HCT116 (cell line): ENCODE data around the gene FMOD. TPM values are rescaled to one million over a fixed set of nuclear protein-coding genes. Genes with fewer than 3 reads are reported as not detected.

Experiments
- CEBPB ChIP-seq: IDR thresholded peaks from 2 replicates; pipeline ENCODE4 v1.6.1; 2012; ENCODE audit warnings: low read depth
- EGR1 ChIP-seq: IDR thresholded peaks from 2 replicates; pipeline ENCODE4 v1.6.1; 2012; ENCODE audit warnings: low read depth
- EZH2phosphoT487 ChIP-seq: fragments of 200-600 bp; IDR thresholded peaks from 2 replicates; pipeline ENCODE4 v1.6.1; 2018; ENCODE audit warnings: antibody characterized with exemption, borderline replicate concordance
- JUND ChIP-seq: IDR thresholded peaks from 2 replicates; pipeline ENCODE4 v1.6.1; 2012
- REST ChIP-seq: IDR thresholded peaks from 2 replicates; pipeline ENCODE4 v1.6.1; 2012; ENCODE audit warnings: low read depth
- SIN3A ChIP-seq: IDR thresholded peaks from 2 replicates; pipeline ENCODE4 v1.6.1; 2012; ENCODE audit warnings: low read depth
- ZBTB33 ChIP-seq: IDR thresholded peaks from 2 replicates; pipeline ENCODE4 v1.6.1; 2011; ENCODE audit warnings: mild to moderate bottlenecking, low read length, moderate library complexity; ENCODE audit not compliant: insufficient replicate concordance; ENCODE audit errors: extremely low read depth
- ZFX ChIP-seq: fragments of 450-650 bp; IDR thresholded peaks from 2 replicates; pipeline ENCODE4 v1.6.1; 2017
- total RNA-seq: library from RNA; stranded (reverse); gene quantifications from one replicate; pipeline ENCODE4 v1.2.1, GENCODE V29; 2021; ENCODE audit not compliant: unreplicated experiment

Gene FMOD
- total RNA-seq, 1 experiment from 2014 or later, result not detected

GRCh38 chr1:203325026-203325417, 25.9 kb downstream of the FMOD start (continued):
- no peak for TF ChIP-seq REST
- TF ChIP-seq CEBPB, result no peak
- TF ChIP-seq SIN3A, result no peak
- no peak for TF ChIP-seq JUND
- TF ChIP-seq EZH2phosphoT487, result no peak
- TF ChIP-seq ZBTB33, result no peak
- no peak for TF ChIP-seq ZFX
- TF ChIP-seq EGR1, result no peak
